ENCODE data around the gene FTMT.
"Not testable (repeated sequence)": the region's sequence is repeated elsewhere in the genome, so short reads cannot be mapped to it uniquely, and the experiment has no call there.

The FTMT gene

GRCh38 chr5:121851643-121852574, at the start of gene FTMT:
Gene FTMT, plus strand, starts transcription at chr5:121851882. Its CDS starts 82 bp downstream, at chr5:121851964.
- Histone ChIP-seq H3K4me1 (ENCODE audit: low read length) (no peaks in the 10 kb centered on the region), H3K27me3 (ENCODE audit: low read depth, low read length) (no peaks in the 10 kb centered on the region), H3K27ac (ENCODE audit: low read length) (no peak within 1 kb of the TSS), H3K9me3 (ENCODE audit: insufficient read depth, low read length) (no peaks in the 10 kb centered on the region), H2AFZ (ENCODE audit: low read depth, low read length) (no peak within 1 kb of the TSS), H3K9ac (ENCODE audit: low read length) (no peak within 1 kb of the TSS), H3K79me2 (ENCODE audit: low read length) (no peaks in the 10 kb centered on the region), H4K20me1 (ENCODE audit: insufficient read depth, low read length) (no peaks in the 10 kb centered on the region), H3K4me2 (ENCODE audit: low read length) (no peak within 1 kb of the TSS), H3K4me3 (ENCODE audit: low read length) (no peak within 1 kb of the TSS), H3K36me3 (replicated peaks; ENCODE audit: low read depth, low read length) (no peaks in the 10 kb centered on the region)
- TF ChIP-seq EZH2phosphoT487 (IDR thresholded peaks at IDR 0.05; ENCODE audit: low read depth) (no peak), CTCF (IDR thresholded peaks at IDR 0.05; ENCODE audit: low read depth, low read length) (no peak)

- H4K20me1 ChIP-seq (ENCODE audit: insufficient read depth, low read length); H2AFZ ChIP-seq (ENCODE audit: low read depth, low read length); H3K9me3 ChIP-seq (ENCODE audit: insufficient read depth, low read length); H3K27me3 ChIP-seq (ENCODE audit: low read depth, low read length); H3K4me3 ChIP-seq (ENCODE audit: low read length); H3K4me2 ChIP-seq (ENCODE audit: low read length); H3K9ac ChIP-seq (ENCODE audit: low read length); H3K27ac ChIP-seq (ENCODE audit: low read length); H3K4me1 ChIP-seq (ENCODE audit: low read length); H3K36me3 ChIP-seq (replicated peaks; ENCODE audit: low read depth, low read length); H3K79me2 ChIP-seq (ENCODE audit: low read length): not testable (repeated sequence)
Observed at GRCh38 chr5:121805251-121805650, 46.4 kb upstream of the FTMT start.

- H3K27me3 ChIP-seq (ENCODE audit: low read depth, low read length), result no peaks in the 10 kb centered on the region
- no peak for TF ChIP-seq CTCF (IDR thresholded peaks at IDR 0.05; ENCODE audit: low read depth, low read length)
- no peak for TF ChIP-seq EZH2phosphoT487 (IDR thresholded peaks at IDR 0.05; ENCODE audit: low read depth)
- no peak overlapping the region for H3K9ac ChIP-seq (ENCODE audit: low read length)
- no peak overlapping the region for H3K4me2 ChIP-seq (ENCODE audit: low read length)
- H2AFZ ChIP-seq (ENCODE audit: low read depth, low read length), result no peak overlapping the region
- H3K36me3 ChIP-seq (replicated peaks; ENCODE audit: low read depth, low read length), result no peaks in the 10 kb centered on the region
- H3K79me2 ChIP-seq (ENCODE audit: low read length), result no peaks in the 10 kb centered on the region
- no peak overlapping the region for H3K27ac ChIP-seq (ENCODE audit: low read length)
- no peak overlapping the region for H3K4me3 ChIP-seq (ENCODE audit: low read length)
- H3K4me1 ChIP-seq (ENCODE audit: low read length), result no peaks in the 10 kb centered on the region
- H4K20me1 ChIP-seq (ENCODE audit: insufficient read depth, low read length), result no peaks in the 10 kb centered on the region
- H3K9me3 ChIP-seq (ENCODE audit: insufficient read depth, low read length), result no peaks in the 10 kb centered on the region
Observed at GRCh38 chr5:121805911-121806310, 45.8 kb upstream of the FTMT start.

- Histone ChIP-seq H3K4me3 (ENCODE audit: low read length) (no peak overlapping the region), H3K4me1 (ENCODE audit: low read length) (no peaks in the 10 kb centered on the region), H3K27ac (ENCODE audit: low read length) (no peak overlapping the region), H2AFZ (ENCODE audit: low read depth, low read length) (no peak overlapping the region), H3K9me3 (ENCODE audit: insufficient read depth, low read length) (no peaks in the 10 kb centered on the region), H4K20me1 (ENCODE audit: insufficient read depth, low read length) (no peaks in the 10 kb centered on the region), H3K4me2 (ENCODE audit: low read length) (no peak overlapping the region), H3K79me2 (ENCODE audit: low read length) (no peaks in the 10 kb centered on the region), H3K36me3 (replicated peaks; ENCODE audit: low read depth, low read length) (no peaks in the 10 kb centered on the region), H3K27me3 (ENCODE audit: low read depth, low read length) (no peaks in the 10 kb centered on the region), H3K9ac (ENCODE audit: low read length) (no peak overlapping the region)
- TF ChIP-seq CTCF (IDR thresholded peaks at IDR 0.05; ENCODE audit: low read depth, low read length) (no peak), EZH2phosphoT487 (IDR thresholded peaks at IDR 0.05; ENCODE audit: low read depth) (no peak)
Observed at GRCh38 chr5:121816164-121816563, 35.5 kb upstream of the FTMT start.

Data from OCI-LY3 (cell line).